WTC11 (cell line): ENCODE measurements around the gene NFIA. TPM values are rescaled to one million over a fixed set of nuclear protein-coding genes. Genes with fewer than 3 reads are reported as not detected.

Source experiments
- ATAC-seq: fragments of 200-7000 bp; cut with Tn5 transposase; 2 replicates; pipeline ENCODE4 v1.10.0; 2021; ENCODE audit warnings: mild to moderate bottlenecking, moderate library complexity
- CTCF ChIA-PET: fragments of 300-600 bp; sonication (Branson Sonifier 250); formaldehyde crosslinking; loops from one replicate; lab custom pipeline; 2021; ENCODE audit warnings: antibody characterized with exemption; lab: Charles Lee
- POLR2A ChIA-PET: fragments of 350-600 bp; sonication (Branson Sonifier 250); formaldehyde crosslinking; loops from one replicate; lab custom pipeline; 2021; ENCODE audit warnings: antibody characterized with exemption; lab: Charles Lee
- DNase-seq: peaks from one replicate; pipeline ENCODE4 v3.0.0; 2021; ENCODE audit warnings: low spot score
- H3K27ac Mint-ChIP-seq: 2 replicates; pipeline ENCODE4 v1.8.0; 2021; ENCODE audit warnings: mixed read lengths
- H3K27me3 Mint-ChIP-seq: 2 replicates; pipeline ENCODE4 v1.8.0; 2021; ENCODE audit warnings: low read depth, mild to moderate bottlenecking, moderate library complexity, mixed read lengths
- H3K36me3 Mint-ChIP-seq: 2 replicates; pipeline ENCODE4 v1.8.0; 2021; ENCODE audit warnings: mixed read lengths
- H3K4me1 Mint-ChIP-seq: 2 replicates; pipeline ENCODE4 v1.8.0; 2022; ENCODE audit warnings: mixed read lengths
- H3K4me3 Mint-ChIP-seq: 2 replicates; pipeline ENCODE4 v1.8.0; 2021; ENCODE audit warnings: mild to moderate bottlenecking, moderate library complexity, mixed read lengths
- H3K9me3 Mint-ChIP-seq: 2 replicates; pipeline ENCODE4 v1.8.0; 2021; ENCODE audit warnings: mixed read lengths
- ARID4B ChIP-seq: sonication (generic); formaldehyde crosslinking; IDR thresholded peaks from 2 replicates; pipeline ENCODE4 v1.8.0; 2023; ENCODE audit warnings: missing genetic modification reagents, mild to moderate bottlenecking, borderline replicate concordance
- ATF1 ChIP-seq: sonication (generic); formaldehyde crosslinking; IDR thresholded peaks from 2 replicates; pipeline ENCODE4 v1.8.1; 2023; ENCODE audit warnings: mild to moderate bottlenecking, moderate library complexity, missing genetic modification reagents
- CBFB ChIP-seq: sonication (generic); formaldehyde crosslinking; IDR thresholded peaks from 2 replicates; pipeline ENCODE4 v1.8.1; 2022; ENCODE audit warnings: mild to moderate bottlenecking, low read depth, missing genetic modification reagents
- ESRRA ChIP-seq: sonication (generic); formaldehyde crosslinking; IDR thresholded peaks from 2 replicates; pipeline ENCODE4 v1.8.1; 2022; ENCODE audit warnings: mild to moderate bottlenecking, missing genetic modification reagents, borderline replicate concordance
- FOXJ3 ChIP-seq: sonication (generic); formaldehyde crosslinking; IDR thresholded peaks from 2 replicates; pipeline ENCODE4 v1.9.0; 2021; ENCODE audit warnings: missing genetic modification reagents, mild to moderate bottlenecking, borderline replicate concordance
- GTF2I ChIP-seq: fragments of 250-450 bp; sonication (Bioruptor Pico); conservative IDR thresholded peaks from 2 replicates; pipeline ENCODE4 v1.4.0; 2021; ENCODE audit warnings: mild to moderate bottlenecking
- HMGA2 ChIP-seq: fragments of 250-450 bp; sonication (Bioruptor Pico); IDR thresholded peaks from 2 replicates; pipeline ENCODE4 v1.4.0; 2021; ENCODE audit warnings: mild to moderate bottlenecking, moderate library complexity
- MLX ChIP-seq: sonication (generic); formaldehyde crosslinking; IDR thresholded peaks from 2 replicates; pipeline ENCODE4 v1.8.1; 2023; ENCODE audit warnings: mild to moderate bottlenecking, missing genetic modification reagents, moderate library complexity
- MXD4 ChIP-seq: fragments of 250-450 bp; sonication (Bioruptor Pico); IDR thresholded peaks from 2 replicates; pipeline ENCODE4 v1.8.0; 2021; ENCODE audit warnings: mild to moderate bottlenecking, moderate library complexity, borderline replicate concordance
- MYBL2 ChIP-seq: sonication (generic); formaldehyde crosslinking; IDR thresholded peaks from 2 replicates; pipeline ENCODE4 v1.8.1; 2023; ENCODE audit warnings: mild to moderate bottlenecking, moderate library complexity, missing genetic modification reagents
- NFE2L1 ChIP-seq: sonication (generic); formaldehyde crosslinking; IDR thresholded peaks from 2 replicates; pipeline ENCODE4 v1.8.1; 2023; ENCODE audit warnings: missing genetic modification reagents
- OVOL2 ChIP-seq: fragments of 250-450 bp; sonication (Bioruptor Pico); IDR thresholded peaks from 2 replicates; pipeline ENCODE4 v1.9.0; 2021; ENCODE audit warnings: mild to moderate bottlenecking, borderline replicate concordance
- TEAD4 ChIP-seq: sonication (generic); formaldehyde crosslinking; IDR thresholded peaks from 2 replicates; pipeline ENCODE4 v1.8.0; 2022; ENCODE audit warnings: mild to moderate bottlenecking, missing genetic modification reagents
- ZNF232 ChIP-seq: sonication (generic); formaldehyde crosslinking; IDR thresholded peaks from 2 replicates; pipeline ENCODE4 v1.8.0; 2022; ENCODE audit warnings: mild to moderate bottlenecking, missing genetic modification reagents
- ZNF396 ChIP-seq: fragments of 250-450 bp; sonication (Bioruptor Pico); IDR thresholded peaks from 2 replicates; pipeline ENCODE4 v1.8.0; 2021; ENCODE audit warnings: mild to moderate bottlenecking, moderate library complexity, borderline replicate concordance
- total RNA-seq: library from RNA; stranded (reverse); gene quantifications from 3 replicates; pipeline ENCODE4 v1.2.3, GENCODE V29; 2021
- TF ChIP-seq, protein P1 (sequence below): sonication (generic); formaldehyde crosslinking; IDR thresholded peaks from 2 replicates; pipeline ENCODE4 v1.8.0; 2023; ENCODE audit warnings: missing genetic modification reagents
- TF ChIP-seq, protein P2 (sequence below): sonication (generic); formaldehyde crosslinking; IDR thresholded peaks from 2 replicates; pipeline ENCODE4 v1.8.1; 2022; ENCODE audit warnings: missing genetic modification reagents, borderline replicate concordance
- TF ChIP-seq, protein P3 (sequence below): sonication (generic); formaldehyde crosslinking; conservative IDR thresholded peaks from 2 replicates; pipeline ENCODE4 v1.8.1; 2022; ENCODE audit warnings: mild to moderate bottlenecking, missing genetic modification reagents

NFIA gene
- total RNA-seq, 1 experiment from 2014 or later, result 16.7 TPM

DNA sequence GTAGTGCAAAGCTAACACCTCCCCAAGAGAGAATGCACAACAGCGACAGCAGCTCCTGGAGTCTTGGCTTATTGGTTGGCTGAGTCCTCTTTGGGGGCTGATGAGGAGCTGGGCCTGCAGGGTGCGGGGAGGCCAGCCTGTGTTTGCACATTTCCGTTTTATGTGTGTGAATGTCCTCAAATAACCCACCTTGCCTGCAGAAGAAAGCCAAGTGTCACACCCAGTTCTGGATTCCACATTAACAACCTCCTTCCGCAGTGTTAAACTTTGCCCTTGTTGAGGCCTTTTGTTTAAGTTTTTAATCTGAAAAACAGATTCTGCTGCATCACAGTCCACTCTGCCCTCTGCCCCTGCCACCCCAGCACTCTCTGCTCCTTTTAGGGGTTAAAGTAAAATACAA lies 368.1 kb downstream of the NFIA start:
- no peak overlapping the region for H3K27ac Mint-ChIP-seq
- TF ChIP-seq ESRRA (CRISPR knock-in tag), result no peak
- TF ChIP-seq, all 79 proteins: peak for 0
- H3K36me3 Mint-ChIP-seq, result no peaks in the 10 kb centered on the region; the same call in 1 of the 2 replicates
- no peak overlapping the region for H3K4me3 Mint-ChIP-seq
- ChIA-PET POLR2A (interaction anchor here (0.9 kb wide), 1 partner anchor 56 kb away, joined by 4 read pairs; no protein-coding TSS in a partner anchor), CTCF (interaction anchor here (1.2 to 3.2 kb wide), 2 partner anchors 400 to 1474 kb away, joined by 5 to 12 read pairs; no protein-coding TSS in a partner anchor)
- DNase-seq, result no peak
- ATAC-seq, result no peak
- no peaks in the 10 kb centered on the region for H3K27me3 Mint-ChIP-seq
- H3K9me3 Mint-ChIP-seq, result no peaks in the 10 kb centered on the region
- peaks cover 37% of the 10 kb centered on the region for H3K4me1 Mint-ChIP-seq

GRCh38 chr1:61450872-61451571 lies 368.7 kb downstream of the NFIA start:
- ATAC-seq, result no peak
- peaks cover 41% of the 10 kb centered on the region for H3K4me1 Mint-ChIP-seq
- H3K36me3 Mint-ChIP-seq, result no peaks in the 10 kb centered on the region; the same call in 1 of the 2 replicates
- no peak overlapping the region for H3K4me3 Mint-ChIP-seq
- DNase-seq, result no peak
- CTCF ChIA-PET, result interaction anchor here (1.2 to 3.2 kb wide), 3 partner anchors 191 to 1475 kb away, joined by 5 to 12 read pairs (median 7); no protein-coding TSS in a partner anchor
- H3K27me3 Mint-ChIP-seq, result no peaks in the 10 kb centered on the region
- POLR2A ChIA-PET, result interaction anchor here (0.9 kb wide), 1 partner anchor 56 kb away, joined by 4 read pairs; no protein-coding TSS in a partner anchor
- H3K9me3 Mint-ChIP-seq, result no peaks in the 10 kb centered on the region
- no peak overlapping the region for H3K27ac Mint-ChIP-seq
- TF ChIP-seq, protein P1, sequence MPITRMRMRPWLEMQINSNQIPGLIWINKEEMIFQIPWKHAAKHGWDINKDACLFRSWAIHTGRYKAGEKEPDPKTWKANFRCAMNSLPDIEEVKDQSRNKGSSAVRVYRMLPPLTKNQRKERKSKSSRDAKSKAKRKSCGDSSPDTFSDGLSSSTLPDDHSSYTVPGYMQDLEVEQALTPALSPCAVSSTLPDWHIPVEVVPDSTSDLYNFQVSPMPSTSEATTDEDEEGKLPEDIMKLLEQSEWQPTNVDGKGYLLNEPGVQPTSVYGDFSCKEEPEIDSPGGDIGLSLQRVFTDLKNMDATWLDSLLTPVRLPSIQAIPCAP (CRISPR knock-in tag), result no peak
- no peak for TF ChIP-seq ATF1
- TF ChIP-seq MYBL2, result no peak
- TF ChIP-seq ZNF396 (CRISPR knock-in tag), result no peak
- no peak for TF ChIP-seq OVOL2
- TF ChIP-seq TEAD4 (CRISPR knock-in tag), result no peak
- TF ChIP-seq, protein P2, sequence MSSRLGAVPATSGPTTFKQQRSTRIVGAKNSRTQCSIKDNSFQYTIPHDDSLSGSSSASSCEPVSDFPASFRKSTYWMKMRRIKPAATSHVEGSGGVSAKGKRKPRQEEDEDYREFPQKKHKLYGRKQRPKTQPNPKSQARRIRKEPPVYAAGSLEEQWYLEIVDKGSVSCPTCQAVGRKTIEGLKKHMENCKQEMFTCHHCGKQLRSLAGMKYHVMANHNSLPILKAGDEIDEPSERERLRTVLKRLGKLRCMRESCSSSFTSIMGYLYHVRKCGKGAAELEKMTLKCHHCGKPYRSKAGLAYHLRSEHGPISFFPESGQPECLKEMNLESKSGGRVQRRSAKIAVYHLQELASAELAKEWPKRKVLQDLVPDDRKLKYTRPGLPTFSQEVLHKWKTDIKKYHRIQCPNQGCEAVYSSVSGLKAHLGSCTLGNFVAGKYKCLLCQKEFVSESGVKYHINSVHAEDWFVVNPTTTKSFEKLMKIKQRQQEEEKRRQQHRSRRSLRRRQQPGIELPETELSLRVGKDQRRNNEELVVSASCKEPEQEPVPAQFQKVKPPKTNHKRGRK (CRISPR knock-in tag), result no peak
- TF ChIP-seq CBFB, result no peak
- TF ChIP-seq HMGA2, result no peak
- no peak for TF ChIP-seq ARID4B (CRISPR knock-in tag)
- TF ChIP-seq MXD4 (CRISPR knock-in tag), result no peak
- no peak for TF ChIP-seq MLX (CRISPR knock-in tag)
- TF ChIP-seq, protein P3, sequence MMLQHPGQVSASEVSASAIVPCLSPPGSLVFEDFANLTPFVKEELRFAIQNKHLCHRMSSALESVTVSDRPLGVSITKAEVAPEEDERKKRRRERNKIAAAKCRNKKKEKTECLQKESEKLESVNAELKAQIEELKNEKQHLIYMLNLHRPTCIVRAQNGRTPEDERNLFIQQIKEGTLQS, result no peak
- TF ChIP-seq FOXJ3 (CRISPR knock-in tag), result no peak
- no peak for TF ChIP-seq GTF2I
- TF ChIP-seq ZNF232 (CRISPR knock-in tag), result no peak
- no peak for TF ChIP-seq NFE2L1 (CRISPR knock-in tag)
